ENCODE results near the gene CCNJ. TPM values are rescaled to one million over a fixed set of nuclear protein-coding genes. Genes with fewer than 3 reads are reported as not detected.

Gene CCNJ
- total RNA-seq, 1 experiment from 2014 or later: 36.8 TPM

DNA sequence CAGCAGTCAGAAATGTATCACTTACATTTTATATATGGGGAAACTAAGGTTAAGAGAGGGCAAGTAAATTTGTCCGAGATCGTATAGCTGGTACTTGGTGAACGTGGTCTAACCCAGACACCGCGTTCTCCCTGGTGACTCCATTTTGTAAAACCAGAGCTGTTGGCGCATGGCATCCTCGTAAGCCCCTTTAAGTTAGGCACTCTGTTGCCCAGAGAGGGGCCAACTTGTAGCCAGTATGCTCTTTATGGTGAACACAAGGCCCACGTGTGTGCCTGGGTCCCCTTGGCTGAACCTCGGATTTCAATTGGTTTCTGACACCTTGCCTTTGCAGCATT is 47.0 kb downstream of the CCNJ start:
- Histone ChIP-seq H3K4me2 (ENCODE audit: insufficient read depth, insufficient read length, low read length) (peak overlapping the region; percentile 20), H4K91ac (ENCODE audit: insufficient read length, low read depth, low read length) (no peak overlapping the region), H3K4ac (ENCODE audit: low read depth, low read length) (no peak overlapping the region), H3K9me3 (ENCODE audit: control insufficient read depth, low read depth, low read length) (no peaks in the 10 kb centered on the region), H3T11ph (ENCODE audit: low read length) (no peak overlapping the region), H2BK20ac (ENCODE audit: low read depth, low read length, poor library complexity, severe bottlenecking) (no peak overlapping the region), H4K8ac (replicated peaks; ENCODE audit: insufficient read length, low read depth, low read length) (no peak overlapping the region), H3K18ac (ENCODE audit: insufficient read length, low read depth, low read length) (no peak overlapping the region), H3K23me2 (ENCODE audit: insufficient read length, low read depth, low read length, poor library complexity, severe bottlenecking) (no peaks in the 10 kb centered on the region), H3K79me1 (ENCODE audit: insufficient read depth, low read depth, low read length, poor library complexity, severe bottlenecking) (no peaks in the 10 kb centered on the region), H3K27me3 (ENCODE audit: insufficient read depth, low read length) (no peaks in the 10 kb centered on the region; the same call in 1 of the 2 replicates), H4K20me1 (ENCODE audit: control insufficient read depth, insufficient read depth, insufficient read length) (no peaks in the 10 kb centered on the region), H2AK5ac (ENCODE audit: insufficient read length, low read length) (no peak overlapping the region), H4K5ac (ENCODE audit: insufficient read length, low read depth, low read length) (peak overlapping the region; percentile 96), H2BK12ac (ENCODE audit: insufficient read length, low read depth, low read length) (no peak overlapping the region), H2AFZ (ENCODE audit: low read length) (no peak overlapping the region), H3K9ac (ENCODE audit: extremely low read depth, insufficient read length, low read length) (no peak overlapping the region), H3K14ac (ENCODE audit: insufficient read depth, low read length) (no peak overlapping the region), H2BK120ac (ENCODE audit: low read depth, low read length, poor library complexity, severe bottlenecking) (no peak overlapping the region), H2BK5ac (ENCODE audit: insufficient read length, low read length) (no peak overlapping the region), H3K27ac (ENCODE audit: insufficient read length, low read depth, low read length) (peak overlapping the region; percentile 30), H3K23ac (ENCODE audit: insufficient read length, low read depth, low read length) (no peak overlapping the region), H3K79me2 (ENCODE audit: insufficient read depth, low read length) (no peaks in the 10 kb centered on the region), H3K56ac (ENCODE audit: insufficient read length, low read depth, low read length) (no peak overlapping the region), H3K4me1 (ENCODE audit: insufficient read depth, low read length) (no peaks in the 10 kb centered on the region), H2BK15ac (ENCODE audit: low read depth, low read length) (no peak overlapping the region; the same call in 1 of the 2 replicates)
- no peak for DNase-seq
- Mint-ChIP-seq H3K4me1 (no peaks in the 10 kb centered on the region), H3K4me3 (no peak overlapping the region), H3K9me3 (no peaks in the 10 kb centered on the region), H3K36me3 (ENCODE audit: insufficient read depth in 1 of 3, low read depth in 3 of 3) (no peaks in the 10 kb centered on the region), H3K27ac (no peak overlapping the region), H3K27me3 (ENCODE audit: low read depth) (no peaks in the 10 kb centered on the region; the same call in 1 of the 2 replicates)
- no CpG with 5 or more reads among the region's 9 CpGs for WGBS (ENCODE audit: extremely low coverage, insufficient read length, low lambda C conversion rate)
- TF ChIP-seq, protein P1, sequence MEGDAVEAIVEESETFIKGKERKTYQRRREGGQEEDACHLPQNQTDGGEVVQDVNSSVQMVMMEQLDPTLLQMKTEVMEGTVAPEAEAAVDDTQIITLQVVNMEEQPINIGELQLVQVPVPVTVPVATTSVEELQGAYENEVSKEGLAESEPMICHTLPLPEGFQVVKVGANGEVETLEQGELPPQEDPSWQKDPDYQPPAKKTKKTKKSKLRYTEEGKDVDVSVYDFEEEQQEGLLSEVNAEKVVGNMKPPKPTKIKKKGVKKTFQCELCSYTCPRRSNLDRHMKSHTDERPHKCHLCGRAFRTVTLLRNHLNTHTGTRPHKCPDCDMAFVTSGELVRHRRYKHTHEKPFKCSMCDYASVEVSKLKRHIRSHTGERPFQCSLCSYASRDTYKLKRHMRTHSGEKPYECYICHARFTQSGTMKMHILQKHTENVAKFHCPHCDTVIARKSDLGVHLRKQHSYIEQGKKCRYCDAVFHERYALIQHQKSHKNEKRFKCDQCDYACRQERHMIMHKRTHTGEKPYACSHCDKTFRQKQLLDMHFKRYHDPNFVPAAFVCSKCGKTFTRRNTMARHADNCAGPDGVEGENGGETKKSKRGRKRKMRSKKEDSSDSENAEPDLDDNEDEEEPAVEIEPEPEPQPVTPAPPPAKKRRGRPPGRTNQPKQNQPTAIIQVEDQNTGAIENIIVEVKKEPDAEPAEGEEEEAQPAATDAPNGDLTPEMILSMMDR (conservative IDR thresholded peaks at IDR 0.05): no peak

All from H9 (cell line).